Measurements from ENCODE around the gene SLC38A8.

The SLC38A8 gene

GRCh38 chr16:84021488-84021887, 21.1 kb downstream of the SLC38A8 start:
- FAIRE-seq (no peak), DNase-seq (ENCODE audit: insufficient read length) (no peak)
- TF ChIP-seq POLR2AphosphoS5 (IDR thresholded peaks at IDR 0.05; ENCODE audit: low read depth, low read length), result no peak
- TF ChIP-seq POLR2A (IDR thresholded peaks at IDR 0.05; ENCODE audit: low read depth, low read length), result no peak
- TF ChIP-seq TAF1 (IDR thresholded peaks at IDR 0.05; ENCODE audit: borderline replicate concordance, low read depth, low read length), result no peak

DNA sequence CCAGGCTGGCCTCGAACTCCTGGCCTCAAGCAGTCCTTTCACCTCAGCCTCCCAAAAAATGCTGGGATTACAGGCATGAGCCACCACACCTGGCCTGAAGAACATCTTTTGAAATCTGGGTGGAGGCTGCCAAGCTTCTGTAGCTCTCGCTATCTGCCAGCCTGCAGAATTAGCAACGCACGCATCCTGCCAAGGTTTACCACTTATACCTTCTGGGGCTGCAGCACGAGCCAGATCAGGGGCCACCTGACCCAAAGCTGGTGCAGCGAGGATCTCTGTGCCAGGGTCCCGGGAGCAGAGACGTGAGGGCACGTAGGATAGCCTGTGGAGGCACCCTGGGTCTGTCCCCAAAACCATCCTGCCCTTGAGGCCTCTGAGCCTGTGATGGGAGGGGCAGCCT, 22.2 kb downstream of the SLC38A8 start:
- DNase-seq (ENCODE audit: insufficient read length) (no peak), FAIRE-seq (no peak)
- TF ChIP-seq POLR2AphosphoS5 (IDR thresholded peaks at IDR 0.05; ENCODE audit: low read depth, low read length) (no peak), POLR2A (IDR thresholded peaks at IDR 0.05; ENCODE audit: low read depth, low read length) (no peak), TAF1 (IDR thresholded peaks at IDR 0.05; ENCODE audit: borderline replicate concordance, low read depth, low read length) (no peak)

DNA sequence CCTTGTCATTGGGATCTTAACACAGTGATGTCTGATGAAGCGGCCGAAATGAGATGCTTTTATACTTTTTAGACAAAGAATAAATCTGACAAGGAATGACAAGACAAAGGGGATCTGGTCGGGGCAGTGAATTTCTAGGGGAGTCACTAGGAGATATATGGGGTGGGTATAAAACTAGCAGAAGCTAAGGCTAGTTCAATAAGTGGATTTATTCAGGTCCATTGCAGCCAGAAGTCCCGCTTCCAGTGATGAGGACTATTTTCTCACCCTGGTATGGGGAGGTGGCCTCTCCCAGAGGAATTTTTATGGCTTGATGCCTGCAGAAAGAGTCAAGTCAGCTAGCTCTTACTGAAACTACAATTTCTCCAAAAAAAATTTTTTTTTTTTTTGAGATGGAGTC, 23.9 kb downstream of the SLC38A8 start:
- no peak for TF ChIP-seq POLR2AphosphoS5 (IDR thresholded peaks at IDR 0.05; ENCODE audit: low read depth, low read length)
- no peak for TF ChIP-seq TAF1 (IDR thresholded peaks at IDR 0.05; ENCODE audit: borderline replicate concordance, low read depth, low read length)
- TF ChIP-seq POLR2A (IDR thresholded peaks at IDR 0.05; ENCODE audit: low read depth, low read length), result no peak
- DNase-seq (ENCODE audit: insufficient read length), result no peak

DNA sequence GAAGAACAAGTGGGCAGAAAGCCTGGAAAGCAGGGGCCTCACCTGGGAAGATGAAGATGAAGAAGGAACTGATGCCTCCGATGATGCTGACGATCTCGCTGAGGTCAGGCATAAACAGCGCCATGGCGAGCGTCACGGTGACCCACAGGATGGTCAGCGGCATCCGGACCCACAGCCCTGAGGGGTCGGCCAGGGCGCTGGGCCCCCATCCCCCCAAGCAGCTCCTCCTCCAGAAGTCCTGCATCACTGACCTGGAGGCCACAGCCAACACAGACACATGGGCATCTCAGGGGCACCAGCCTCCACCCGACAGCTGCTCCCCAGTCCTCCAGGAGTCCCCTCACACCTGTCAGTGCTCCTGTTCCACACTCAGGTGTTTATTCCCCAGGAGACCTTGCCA, 26.1 kb downstream of the SLC38A8 start:
- no peak for FAIRE-seq
- no peak for DNase-seq (ENCODE audit: insufficient read length)
- TF ChIP-seq POLR2A (IDR thresholded peaks at IDR 0.05; ENCODE audit: low read depth, low read length) (no peak), POLR2AphosphoS5 (IDR thresholded peaks at IDR 0.05; ENCODE audit: low read depth, low read length) (no peak)

More for the DNA sequence above, 23.9 kb downstream of the SLC38A8 start:
- no peak for FAIRE-seq

- FAIRE-seq (no peak), DNase-seq (ENCODE audit: insufficient read length) (no peak)
- no peak for TF ChIP-seq POLR2AphosphoS5 (IDR thresholded peaks at IDR 0.05; ENCODE audit: low read depth, low read length)
- no peak for TF ChIP-seq POLR2A (IDR thresholded peaks at IDR 0.05; ENCODE audit: low read depth, low read length)
- TF ChIP-seq TAF1 (IDR thresholded peaks at IDR 0.05; ENCODE audit: borderline replicate concordance, low read depth, low read length), result no peak
These were observed 27.2 kb downstream of the SLC38A8 start for GRCh38 chr16:84015399-84015798.

GRCh38 chr16:84014570-84015327, 27.8 kb downstream of the SLC38A8 start:
- TF ChIP-seq POLR2A (IDR thresholded peaks at IDR 0.05; ENCODE audit: low read depth, low read length) (no peak), POLR2AphosphoS5 (IDR thresholded peaks at IDR 0.05; ENCODE audit: low read depth, low read length) (no peak), TAF1 (IDR thresholded peaks at IDR 0.05; ENCODE audit: borderline replicate concordance, low read depth, low read length) (no peak)
- FAIRE-seq (no peak), DNase-seq (ENCODE audit: insufficient read length) (no peak)

DNA sequence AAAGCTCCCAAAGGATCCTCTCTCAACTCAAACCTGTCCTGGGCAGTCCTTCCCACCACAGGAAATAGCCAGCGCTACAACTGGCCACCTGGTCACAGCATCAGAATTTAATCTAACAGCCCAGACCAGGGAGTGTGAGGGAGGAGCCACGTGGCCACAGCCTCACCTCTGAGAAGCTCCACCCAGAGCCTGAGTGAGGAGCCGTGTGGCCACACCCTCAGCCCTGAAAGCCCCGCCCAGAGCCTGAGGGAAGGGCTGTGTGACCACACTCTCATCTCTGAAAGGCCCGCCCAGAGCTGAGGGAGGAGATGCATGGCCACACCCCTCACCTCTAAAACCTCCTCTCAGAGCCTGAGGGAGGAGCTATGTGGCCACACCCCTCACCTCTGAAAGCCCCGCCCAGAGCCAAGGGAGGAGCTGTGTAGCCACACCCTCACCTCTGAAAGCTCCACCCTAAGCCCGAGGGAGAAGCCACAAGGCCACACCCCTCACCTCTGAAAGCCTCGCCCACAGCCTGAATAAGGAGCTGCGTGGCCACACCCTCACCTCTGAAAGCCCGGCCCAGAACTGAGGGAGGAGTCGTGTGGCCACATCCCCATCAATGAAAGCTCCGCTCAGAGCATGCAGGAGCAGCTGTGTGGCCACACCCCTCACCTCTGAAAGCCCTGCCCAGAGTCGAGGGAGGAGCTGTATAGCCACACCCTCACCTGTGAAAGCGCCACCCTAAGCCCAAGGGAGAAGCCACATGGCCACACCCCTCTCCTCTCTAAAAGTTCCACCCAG, 28.6 kb downstream of the SLC38A8 start:
- no peak for FAIRE-seq
- TF ChIP-seq TAF1 (IDR thresholded peaks at IDR 0.05; ENCODE audit: borderline replicate concordance, low read depth, low read length), result no peak
- TF ChIP-seq POLR2A (IDR thresholded peaks at IDR 0.05; ENCODE audit: low read depth, low read length), result no peak
- no peak for TF ChIP-seq POLR2AphosphoS5 (IDR thresholded peaks at IDR 0.05; ENCODE audit: low read depth, low read length)
- peak; percentile 46 for DNase-seq (ENCODE audit: insufficient read length)

- no peak for TF ChIP-seq POLR2A (IDR thresholded peaks at IDR 0.05; ENCODE audit: low read depth, low read length)
- no peak for TF ChIP-seq TAF1 (IDR thresholded peaks at IDR 0.05; ENCODE audit: borderline replicate concordance, low read depth, low read length)
- DNase-seq (ENCODE audit: insufficient read length) (no peak), FAIRE-seq (no peak)
These were observed 33.3 kb downstream of the SLC38A8 start for GRCh38 chr16:84009282-84009681.

GRCh38 chr16:84007965-84008364, 34.6 kb downstream of the SLC38A8 start:
- TF ChIP-seq POLR2A (IDR thresholded peaks at IDR 0.05; ENCODE audit: low read depth, low read length) (no peak), TAF1 (IDR thresholded peaks at IDR 0.05; ENCODE audit: borderline replicate concordance, low read depth, low read length) (no peak), POLR2AphosphoS5 (IDR thresholded peaks at IDR 0.05; ENCODE audit: low read depth, low read length) (no peak)
- DNase-seq (ENCODE audit: insufficient read length) (no peak), FAIRE-seq (no peak)

GRCh38 chr16:84007520-84007919, 35.1 kb downstream of the SLC38A8 start:
- FAIRE-seq (no peak), DNase-seq (ENCODE audit: insufficient read length) (no peak)
- no peak for TF ChIP-seq POLR2AphosphoS5 (IDR thresholded peaks at IDR 0.05; ENCODE audit: low read depth, low read length)
- TF ChIP-seq TAF1 (IDR thresholded peaks at IDR 0.05; ENCODE audit: borderline replicate concordance, low read depth, low read length), result no peak
- TF ChIP-seq POLR2A (IDR thresholded peaks at IDR 0.05; ENCODE audit: low read depth, low read length), result no peak

DNA sequence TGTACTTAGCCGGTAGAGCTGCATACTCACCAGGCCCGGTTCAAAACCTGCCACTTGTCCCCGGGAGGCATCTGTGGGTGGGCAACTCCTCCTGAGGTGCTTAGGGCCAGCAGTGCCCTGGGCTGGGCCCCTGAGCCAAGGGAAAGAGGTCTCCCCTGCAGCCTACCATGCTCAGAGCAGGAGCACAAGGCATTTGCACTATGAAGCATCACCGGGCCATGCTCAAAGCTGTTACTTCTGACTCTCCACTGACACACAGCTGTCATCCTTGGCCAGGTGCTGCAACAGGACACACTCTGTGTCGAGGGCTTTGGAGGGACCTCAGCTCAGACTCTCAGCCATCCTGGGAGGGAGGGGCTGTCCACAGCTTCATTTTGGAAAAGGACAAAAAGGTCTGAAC, 37.2 kb downstream of the SLC38A8 start:
- TF ChIP-seq POLR2A (IDR thresholded peaks at IDR 0.05; ENCODE audit: low read depth, low read length), result no peak
- TF ChIP-seq TAF1 (IDR thresholded peaks at IDR 0.05; ENCODE audit: borderline replicate concordance, low read depth, low read length), result no peak
- no peak for TF ChIP-seq POLR2AphosphoS5 (IDR thresholded peaks at IDR 0.05; ENCODE audit: low read depth, low read length)
- DNase-seq (ENCODE audit: insufficient read length), result no peak
- no peak for FAIRE-seq

- FAIRE-seq, result no peak
- no peak for DNase-seq (ENCODE audit: insufficient read length)
- TF ChIP-seq TAF1 (IDR thresholded peaks at IDR 0.05; ENCODE audit: borderline replicate concordance, low read depth, low read length), result no peak
- TF ChIP-seq POLR2A (IDR thresholded peaks at IDR 0.05; ENCODE audit: low read depth, low read length), result no peak
- no peak for TF ChIP-seq POLR2AphosphoS5 (IDR thresholded peaks at IDR 0.05; ENCODE audit: low read depth, low read length)
These were observed 38.2 kb downstream of the SLC38A8 start for GRCh38 chr16:84004442-84004841.

Measured in GM12892 (cell line).